GM10847 (cell line): Measurements from ENCODE around the gene GSTK1.

ENCODE experiments used
- POLR2A ChIP-seq: IDR thresholded peaks from 2 replicates; pipeline ENCODE4 v1.6.1; 2011; ENCODE audit not compliant: insufficient read length; ENCODE audit errors: extremely low read depth

GSTK1 gene

DNA sequence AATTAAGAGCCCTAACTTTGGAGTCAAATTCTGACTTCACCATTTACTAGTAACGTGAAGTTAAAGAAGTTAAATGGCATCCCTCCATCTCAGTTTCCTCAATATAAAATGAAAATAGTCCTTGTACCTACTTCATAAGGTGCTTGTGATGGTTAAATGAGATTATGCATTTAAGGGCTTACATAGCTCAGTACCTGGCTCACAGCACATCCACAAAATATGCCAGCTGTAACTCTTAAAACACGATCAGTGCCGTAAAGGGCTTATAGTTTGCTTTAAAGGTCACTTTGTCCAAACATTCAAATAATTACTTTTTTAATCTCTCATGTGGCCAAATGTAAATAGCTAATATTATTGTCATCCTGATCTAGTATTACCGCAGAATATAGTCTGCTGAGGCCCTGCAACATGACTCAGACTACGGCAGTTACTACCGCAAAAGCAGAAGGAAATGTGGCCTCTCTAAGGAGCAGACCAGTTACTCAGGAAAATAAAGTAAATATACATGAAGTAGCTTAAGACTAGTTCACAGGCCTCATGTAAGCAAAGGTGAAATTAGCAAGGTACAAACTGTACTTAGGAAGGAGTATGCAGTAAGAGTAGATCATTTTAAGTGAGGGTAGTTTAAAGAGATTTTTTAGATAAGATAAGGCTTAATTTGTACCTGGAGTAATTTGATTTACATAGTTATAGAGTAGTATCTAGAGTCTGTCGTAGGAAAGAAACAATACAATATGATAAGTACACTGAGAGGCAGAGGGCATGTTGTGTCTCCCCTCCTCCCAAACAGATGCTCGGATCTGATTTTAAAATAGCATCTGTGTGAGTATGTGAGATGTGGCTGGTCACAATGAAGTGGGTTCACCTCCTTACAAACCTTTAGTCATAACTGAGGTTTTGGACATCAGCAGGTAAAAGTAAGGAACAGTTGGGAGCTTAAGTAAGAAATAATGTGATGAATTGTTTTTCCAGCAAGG is 38.0 kb downstream of the GSTK1 start:
- no peak for TF ChIP-seq POLR2A

DNA sequence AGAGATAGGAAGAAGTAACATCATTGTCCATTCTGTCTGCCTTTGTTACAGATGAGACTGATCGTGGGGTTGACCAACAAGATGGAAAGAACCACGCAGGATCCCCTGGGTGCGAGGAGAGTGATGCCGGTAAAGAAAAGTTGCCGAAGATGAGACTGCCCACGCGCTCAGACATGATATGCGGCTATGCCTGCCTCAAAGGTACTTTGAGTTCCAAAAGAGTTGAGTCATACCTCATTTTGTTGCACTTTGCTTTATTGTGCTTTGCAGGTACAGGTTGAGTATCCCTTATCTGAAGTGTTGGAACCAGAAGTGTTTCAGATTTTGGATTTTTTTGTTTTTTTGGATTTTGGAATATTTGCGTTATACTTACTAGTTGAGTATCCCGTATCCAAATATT is 40.5 kb downstream of the GSTK1 start:
- TF ChIP-seq POLR2A: no peak

DNA sequence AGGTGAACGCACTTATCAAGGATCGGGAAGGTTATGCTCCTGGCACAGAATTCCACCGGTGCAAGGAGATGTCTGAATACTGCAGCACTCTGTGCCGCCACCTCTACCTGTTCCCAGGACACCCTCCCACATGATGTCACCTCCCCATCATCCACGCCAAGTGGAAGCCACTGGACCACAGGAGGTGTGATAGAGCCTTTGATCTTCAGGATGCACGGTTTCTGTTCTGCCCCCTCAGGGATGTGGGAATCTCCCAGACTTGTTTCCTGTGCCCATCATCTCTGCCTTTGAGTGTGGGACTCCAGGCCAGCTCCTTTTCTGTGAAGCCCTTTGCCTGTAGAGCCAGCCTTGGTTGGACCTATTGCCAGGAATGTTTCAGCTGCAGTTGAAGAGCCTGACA is 41.7 kb downstream of the GSTK1 start:
- no peak for TF ChIP-seq POLR2A

DNA sequence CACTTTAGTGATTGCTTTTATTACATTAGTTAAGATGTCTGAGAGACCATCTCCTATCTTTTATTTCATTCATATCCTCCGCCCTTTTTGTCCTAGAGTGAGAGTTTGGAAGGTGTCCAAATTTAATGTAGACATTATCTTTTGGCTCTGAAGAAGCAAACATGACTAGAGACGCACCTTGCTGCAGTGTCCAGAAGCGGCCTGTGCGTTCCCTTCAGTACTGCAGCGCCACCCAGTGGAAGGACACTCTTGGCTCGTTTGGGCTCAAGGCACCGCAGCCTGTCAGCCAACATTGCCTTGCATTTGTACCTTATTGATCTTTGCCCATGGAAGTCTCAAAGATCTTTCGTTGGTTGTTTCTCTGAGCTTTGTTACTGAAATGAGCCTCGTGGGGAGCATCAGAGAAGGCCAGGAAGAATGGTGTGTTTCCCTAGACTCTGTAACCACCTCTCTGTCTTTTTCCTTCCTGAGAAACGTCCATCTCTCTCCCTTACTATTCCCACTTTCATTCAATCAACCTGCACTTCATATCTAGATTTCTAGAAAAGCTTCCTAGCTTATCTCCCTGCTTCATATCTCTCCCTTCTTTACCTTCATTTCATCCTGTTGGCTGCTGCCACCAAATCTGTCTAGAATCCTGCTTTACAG is 42.3 kb downstream of the GSTK1 start:
- no peak for TF ChIP-seq POLR2A

DNA sequence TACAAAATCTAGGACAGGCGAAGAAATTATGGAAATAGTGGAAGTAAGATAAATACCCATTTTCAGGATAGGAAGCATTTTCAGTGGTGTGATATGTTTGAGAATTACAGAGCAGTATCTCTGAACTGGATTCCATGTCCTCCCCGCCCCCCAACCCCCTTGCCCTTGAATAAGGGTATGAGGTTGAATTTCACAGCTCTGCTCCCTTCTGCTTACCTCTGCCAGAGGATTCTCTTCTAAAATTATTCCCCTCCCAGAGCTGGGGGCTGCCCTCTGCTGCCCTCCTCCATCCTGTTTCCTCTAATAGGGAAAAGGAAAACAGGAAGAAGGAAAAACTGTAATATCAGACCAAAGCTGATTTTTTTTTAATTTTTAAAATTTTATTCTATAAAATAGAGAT is 45.4 kb downstream of the GSTK1 start:
- TF ChIP-seq POLR2A: no peak

DNA sequence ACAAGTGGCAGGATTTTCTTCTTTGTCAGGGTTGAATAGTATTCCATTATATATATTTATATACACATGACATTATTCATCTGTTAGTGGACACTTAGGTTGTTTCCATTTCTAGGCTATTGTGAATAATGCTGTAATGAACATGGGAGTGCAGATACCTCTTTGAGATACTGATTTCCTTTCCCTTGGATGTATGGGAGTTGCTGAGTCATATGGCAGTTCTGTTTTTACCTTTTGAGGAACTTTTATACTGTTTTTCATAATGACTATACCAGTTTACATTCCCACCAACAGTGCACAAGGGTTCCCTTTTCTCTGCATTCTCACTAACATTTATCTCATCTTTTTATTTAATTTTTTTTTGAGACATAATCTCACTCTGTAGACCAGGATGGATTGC is 50.9 kb downstream of the GSTK1 start:
- TF ChIP-seq POLR2A: no peak

DNA sequence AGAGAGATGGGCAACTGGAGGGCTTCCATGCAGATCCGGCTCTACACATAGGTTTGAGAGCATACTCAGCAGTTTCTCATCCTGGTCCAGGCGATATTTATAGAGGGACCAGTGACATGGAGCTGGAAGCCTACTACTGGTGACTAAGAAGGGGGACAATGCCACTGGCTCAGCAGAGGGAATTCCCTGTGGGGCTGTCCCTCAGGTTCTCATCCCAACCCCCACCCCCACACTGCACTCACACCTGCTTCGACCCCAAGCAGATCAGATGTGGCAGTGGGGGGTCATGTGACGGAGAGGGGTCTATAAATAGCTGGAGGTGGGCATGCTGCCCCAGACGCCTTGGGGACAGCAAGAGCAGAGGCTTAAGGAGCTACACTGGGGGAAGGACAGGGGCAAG is 52.5 kb downstream of the GSTK1 start, which contains the start of gene CLCN1:
TSS of gene CLCN1 (plus strand) at position 336 of the 400 bp plus-strand sequence. CDS start 102 bp downstream, outside the sequence.
- no peak for TF ChIP-seq POLR2A

DNA sequence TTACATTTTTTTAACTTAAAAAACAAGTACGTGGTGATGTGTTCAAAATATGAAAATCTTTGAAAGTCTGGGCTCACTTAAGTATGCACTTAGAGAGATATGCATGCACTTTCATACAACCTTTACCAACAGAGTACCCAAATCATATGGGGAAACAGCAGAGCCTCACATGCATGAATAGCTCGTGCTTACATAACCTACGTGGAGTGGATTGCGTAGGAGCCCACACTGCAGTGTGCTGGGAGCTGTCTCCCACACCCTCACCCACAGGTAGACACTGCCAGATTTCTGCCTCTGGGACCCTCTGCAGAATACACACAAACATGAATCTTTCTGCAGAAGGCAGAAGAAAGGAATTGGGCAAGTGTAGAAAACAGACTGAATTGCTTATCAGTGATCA is 53.3 kb downstream of the GSTK1 start:
- no peak for TF ChIP-seq POLR2A

DNA sequence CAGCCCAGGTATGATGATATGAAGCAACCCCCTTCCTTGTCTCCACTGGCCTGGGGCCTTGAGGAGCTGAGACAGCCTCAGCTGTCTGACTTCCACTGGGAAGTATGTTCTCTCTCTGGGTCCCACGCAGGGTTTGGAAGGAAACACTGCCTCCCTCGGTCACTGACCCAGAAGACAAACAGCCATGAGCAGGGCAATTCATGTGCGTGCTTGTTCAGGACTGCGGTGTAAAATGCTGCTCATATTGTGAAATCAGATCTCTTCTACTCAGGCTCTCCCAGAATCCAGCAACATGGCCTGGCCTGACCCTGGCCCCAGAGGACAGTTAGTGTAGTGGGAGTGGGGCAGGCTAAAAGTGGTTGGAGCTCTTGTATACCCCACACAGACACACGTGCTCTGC is 55.4 kb downstream of the GSTK1 start:
- no peak for TF ChIP-seq POLR2A
